Keratinocyte (primary cell): ENCODE data around the gene GFM2.

Source experiments
- CTCF ChIP-seq, 3 experiments: IDR thresholded peaks in 1 of 3; conservative IDR thresholded peaks in 1 of 3; optimal IDR thresholded peaks in 1 of 3; 2 replicates in 2 of 3; 3 replicates in 1 of 3; pipeline versions ENCODE3 to v1.5.1; 2011; ENCODE audit warnings: low read length in 3 of 3, mild to moderate bottlenecking in 3 of 3, moderate library complexity in 2 of 3, control low read depth in 1 of 3, inconsistent platforms in 1 of 3; ENCODE audit not compliant: insufficient read depth in 2 of 3; ENCODE audit errors: extremely low read depth in 1 of 3
- EZH2 ChIP-seq: IDR thresholded peaks from one replicate; pipeline ENCODE4 v1.6.1; 2012; ENCODE audit warnings: inconsistent platforms, mild to moderate bottlenecking, low read length, moderate library complexity

GRCh38 chr5:74722271-74722670, 44.6 kb downstream of the GFM2 start:
- no peak for TF ChIP-seq CTCF (optimal IDR thresholded peaks at IDR 0.05 in 1 of 3, IDR thresholded peaks at IDR 0.05 in 1 of 3, conservative IDR thresholded peaks at IDR 0.05 in 1 of 3; ENCODE audit: extremely low read depth in 1 of 3, insufficient read depth in 2 of 3, low read length in 3 of 3)
- no peak for TF ChIP-seq EZH2
